Umbilical cord (tissue), 2 donors: ENCODE results near the gene PROSER2. TPM values are rescaled to one million over a fixed set of nuclear protein-coding genes. Genes with fewer than 3 reads are reported as not detected.

Experiments used
- DNase-seq: peaks from one replicate; pipeline ENCODE4 v3.0.0-alpha.2; 2015; ENCODE audit warnings: low spot score
- total RNA-seq: library from RNA; depleted of rRNA; stranded (reverse); fragments of >200 nt; gene quantifications from one replicate; pipeline ENCODE4 v1.2.3, GENCODE V29; 2014; ENCODE audit warnings: low replicate concordance; ENCODE audit not compliant: insufficient read depth

PROSER2 gene
- total RNA-seq, 1 donor from 2014 or later = 4.1 TPM

- no peak for DNase-seq
These were observed 18.8 kb upstream of the PROSER2 start for GRCh38 chr10:11804336-11804735.

GRCh38 chr10:11805792-11806191, 17.4 kb upstream of the PROSER2 start:
- no peak for DNase-seq

DNA sequence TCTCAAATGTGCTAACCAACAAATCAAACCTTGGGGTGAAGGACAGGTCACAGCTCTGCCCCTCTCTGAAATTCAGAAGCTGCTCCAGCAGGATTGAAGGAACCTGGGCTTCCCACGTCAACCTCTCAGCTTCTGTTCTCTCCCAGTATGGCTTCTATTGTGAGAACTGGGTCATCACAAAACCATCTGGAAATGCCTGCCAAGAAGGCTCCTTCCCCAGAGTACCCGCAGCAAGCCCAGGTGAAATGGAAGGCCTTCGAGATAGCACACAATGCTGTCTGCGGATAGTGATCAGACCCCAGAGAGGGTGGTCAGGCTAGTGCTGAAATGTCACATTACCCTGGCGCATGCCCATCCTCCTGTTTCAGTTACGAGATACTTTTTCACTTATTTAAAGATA, 16.4 kb upstream of the PROSER2 start:
- DNase-seq = no peak

- DNase-seq = no peak
These were observed 14.3 kb upstream of the PROSER2 start for GRCh38 chr10:11808808-11809207.

GRCh38 chr10:11810313-11810766, 12.8 kb upstream of the PROSER2 start:
- peak; percentile 31 for DNase-seq

- no peak for DNase-seq
These were observed 12.2 kb upstream of the PROSER2 start for GRCh38 chr10:11810973-11811372.

DNA sequence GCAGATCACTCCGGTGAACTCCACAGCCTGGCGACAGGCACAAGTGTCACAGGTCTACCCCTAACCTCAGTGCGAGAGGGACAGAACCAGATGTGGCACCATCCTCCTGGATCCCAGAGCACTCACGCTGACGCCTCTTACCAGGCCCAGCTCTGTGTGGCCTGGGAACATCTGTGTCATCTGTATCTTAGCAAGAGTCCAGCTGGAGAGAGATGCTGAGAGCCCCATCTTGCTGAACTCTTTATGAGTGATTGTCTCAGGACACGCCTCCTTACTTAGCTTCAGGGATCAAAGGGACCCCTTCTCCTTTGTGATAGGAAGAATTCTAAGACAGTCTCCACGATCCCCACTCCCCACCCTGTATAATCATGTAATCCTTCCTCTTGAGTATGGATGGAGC, 10.0 kb upstream of the PROSER2 start:
- no peak for DNase-seq

- DNase-seq = no peak
These were observed 9.1 kb upstream of the PROSER2 start for GRCh38 chr10:11813855-11814567.

DNA sequence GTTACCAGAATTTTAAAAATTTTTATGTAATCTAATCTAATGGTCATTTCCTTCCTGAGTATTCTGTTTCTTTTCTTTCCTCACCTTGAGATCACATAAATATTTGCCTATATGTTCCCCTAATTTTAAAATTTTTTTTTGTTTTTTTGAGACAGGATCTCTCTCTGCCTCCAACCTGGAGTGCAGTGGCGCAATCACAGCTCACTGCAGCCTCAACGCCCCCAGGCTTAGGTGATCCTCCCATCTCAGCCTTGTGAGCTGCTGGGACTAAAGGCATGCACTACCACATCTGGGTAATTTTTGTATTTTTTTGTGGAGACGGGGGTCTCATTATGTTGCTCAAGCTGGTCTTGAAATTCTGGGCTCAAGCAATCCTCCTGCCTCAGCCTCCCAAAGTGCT, 4.1 kb upstream of the PROSER2 start:
- no peak for DNase-seq

GRCh38 chr10:11822026-11822756, 965 bp upstream of the PROSER2 start:
- DNase-seq = no peak

- DNase-seq = no peak
These were observed 391 bp upstream of the PROSER2 start for GRCh38 chr10:11822809-11823121.

DNA sequence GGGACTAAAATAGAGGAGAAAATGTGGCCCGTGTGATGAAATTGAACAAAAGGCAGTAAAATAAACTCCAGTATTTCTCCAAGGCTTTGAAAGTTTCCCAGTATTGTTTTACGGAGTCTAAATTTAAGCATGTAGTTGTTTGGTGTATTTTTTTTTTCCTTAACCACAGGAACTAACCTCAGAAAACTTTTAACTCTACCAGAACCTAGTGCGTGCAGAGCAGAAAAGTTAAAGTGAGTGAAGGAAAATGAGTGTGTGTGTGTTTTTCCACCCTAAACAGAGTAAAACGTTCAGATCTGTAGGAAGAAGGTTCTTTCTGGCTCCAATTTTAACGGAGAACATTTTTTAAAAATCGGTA, 812 bp downstream of the PROSER2 start:
- no peak for DNase-seq

- no peak for DNase-seq
These were observed 1.2 kb downstream of the PROSER2 start for GRCh38 chr10:11824376-11824775.

DNA sequence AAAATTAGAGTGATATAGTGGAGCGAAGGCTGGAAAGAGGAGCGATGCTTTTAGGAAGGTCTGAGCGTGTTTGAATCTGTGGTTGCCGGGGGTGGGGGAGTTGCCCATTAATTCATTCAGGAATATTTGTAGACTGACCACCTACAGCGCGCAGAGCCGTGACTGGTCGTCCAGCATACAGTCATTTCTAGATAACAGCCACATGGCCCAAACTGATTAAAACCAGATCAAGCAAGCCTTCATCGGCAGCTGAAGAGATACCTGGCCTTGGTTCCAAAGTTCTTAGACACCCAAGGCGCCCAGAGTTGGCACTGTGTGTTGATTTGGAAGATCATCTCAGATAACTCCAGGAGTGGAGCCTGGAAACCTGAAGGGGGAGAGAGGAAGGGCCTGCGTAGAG, 1.7 kb downstream of the PROSER2 start:
- DNase-seq = no peak

DNA sequence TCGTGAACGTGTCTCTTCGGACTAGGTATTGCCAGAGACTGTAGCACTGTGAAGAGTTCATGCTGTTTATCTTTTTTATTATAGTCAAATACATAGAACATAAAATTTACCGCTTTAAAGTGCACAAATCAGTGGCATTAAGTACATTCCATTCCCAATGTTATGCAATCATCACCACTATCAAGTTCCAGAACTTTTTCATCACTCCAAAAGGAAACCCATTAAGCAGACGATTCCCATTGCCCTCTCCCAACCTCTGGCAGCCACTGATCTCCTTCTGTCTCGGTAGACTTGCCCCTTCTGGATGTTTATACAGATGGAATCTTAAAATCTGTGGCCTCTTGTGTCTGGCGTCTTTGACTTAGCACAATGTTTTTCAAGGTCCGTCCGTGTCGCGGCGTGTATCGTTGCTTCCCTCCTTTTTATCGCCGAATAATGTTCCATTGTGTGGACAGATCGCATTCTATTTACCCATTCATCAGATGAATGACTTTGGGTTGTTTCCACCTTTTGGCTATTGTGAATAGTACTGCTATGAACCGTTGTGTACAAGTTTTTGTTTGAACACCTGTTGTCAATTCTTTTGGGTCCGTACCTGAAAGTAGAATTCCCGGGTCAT, 2.7 kb downstream of the PROSER2 start:
- no peak for DNase-seq

DNA sequence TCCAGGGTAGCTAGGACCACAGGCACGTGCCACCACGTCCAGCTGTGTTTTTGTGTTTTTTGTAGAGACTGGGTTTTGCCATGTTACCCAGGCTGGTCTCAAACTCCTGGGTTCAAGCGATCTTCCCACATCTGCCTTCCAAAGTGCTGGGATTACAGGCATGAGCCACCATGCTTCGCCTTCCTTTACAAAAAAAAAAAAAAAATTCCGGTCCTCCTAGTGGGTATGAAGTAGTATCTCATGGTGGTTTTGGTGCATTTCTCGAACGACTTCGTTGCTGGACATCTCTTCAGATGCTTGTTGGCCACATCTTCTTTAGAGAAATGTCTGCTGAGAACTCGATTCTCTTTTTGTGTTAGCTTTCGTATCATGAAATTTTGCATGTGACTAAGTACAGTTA, 3.9 kb downstream of the PROSER2 start:
- DNase-seq = no peak

DNA sequence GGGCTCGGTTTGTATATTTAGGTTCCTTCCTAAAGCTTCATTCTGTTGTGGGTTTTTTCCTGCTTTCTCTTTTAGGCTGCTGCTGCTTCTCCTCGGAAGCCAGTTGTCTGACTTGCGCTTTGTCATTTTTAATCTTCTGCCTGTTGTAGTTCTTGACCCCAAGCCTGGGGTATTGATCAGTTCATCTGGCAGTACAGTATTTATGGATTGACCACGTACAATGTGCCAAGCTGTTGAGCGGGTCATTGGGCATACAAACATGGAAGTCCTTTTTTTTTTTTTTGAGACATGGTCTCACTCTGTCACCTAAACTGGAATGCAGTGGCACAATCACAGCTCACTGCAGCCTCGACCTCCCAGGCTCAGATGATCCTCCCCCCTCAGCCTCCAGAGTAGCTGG, 4.3 kb downstream of the PROSER2 start:
- DNase-seq = no peak

- DNase-seq = no peak
These were observed 5.6 kb downstream of the PROSER2 start for GRCh38 chr10:11828682-11829284.

DNA sequence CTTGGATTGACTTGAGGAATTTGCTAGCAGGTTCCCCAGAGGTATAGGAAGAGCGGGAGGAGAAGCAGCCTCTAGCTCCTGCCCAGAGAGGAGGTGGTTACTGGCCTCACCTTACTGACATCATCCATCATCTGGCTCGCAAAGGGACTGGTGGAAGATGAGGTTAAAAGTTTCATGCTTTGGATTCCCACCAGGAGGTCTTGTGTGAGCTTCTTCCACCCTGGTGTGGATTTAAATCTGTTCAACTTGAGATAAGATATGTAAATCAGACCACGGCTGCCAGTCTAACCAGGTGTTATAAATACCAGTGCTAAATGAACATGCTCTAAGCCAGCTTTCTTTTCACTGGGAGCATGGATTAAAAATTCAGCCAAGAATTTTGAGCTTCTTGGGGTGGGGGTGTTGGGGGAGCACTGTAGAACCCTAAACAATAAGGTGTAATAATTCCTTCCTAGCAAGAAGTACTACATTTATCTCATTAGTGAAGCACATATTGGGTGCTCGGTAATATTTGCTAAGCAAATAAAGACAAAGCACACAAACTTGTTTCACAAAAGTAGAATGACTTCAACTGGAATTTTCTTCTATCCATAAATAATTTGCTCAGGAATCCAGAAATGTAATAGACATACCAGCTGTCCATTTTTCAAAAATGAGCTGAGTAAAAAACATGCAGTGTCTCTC, 7.8 kb downstream of the PROSER2 start:
- peak; percentile 25 for DNase-seq

- no peak for DNase-seq
These were observed 8.4 kb downstream of the PROSER2 start for GRCh38 chr10:11831520-11831951.

GRCh38 chr10:11832042-11832441, 8.9 kb downstream of the PROSER2 start:
- no peak for DNase-seq

GRCh38 chr10:11835061-11835460, 11.9 kb downstream of the PROSER2 start:
- DNase-seq = no peak
